Calu3 (cell line): Measurements from ENCODE around the gene SUPT6H. TPM values are rescaled to one million over a fixed set of nuclear protein-coding genes. Genes with fewer than 3 reads are reported as not detected.

Source experiments
- BruUV-seq: library from RNA; stranded (reverse); fragments of 400-500 nt; replicated peaks from 2 replicates; lab custom pipeline; 2021; lab: Mats Ljungman, UMichigan
- CTCF ChIA-PET: fragments of 300-600 bp; sonication (Branson Sonifier 250); formaldehyde crosslinking; loops from one replicate; lab custom pipeline; 2022; ENCODE audit warnings: antibody characterized with exemption; lab: Charles Lee
- DNase-seq: peaks from one replicate; pipeline ENCODE4 v3.0.0; 2022
- H3K27ac Mint-ChIP-seq: one replicate; pipeline ENCODE4 v1.8.0; 2022; ENCODE audit warnings: mixed read lengths; ENCODE audit not compliant: unreplicated experiment
- H3K27me3 Mint-ChIP-seq: one replicate; pipeline ENCODE4 v1.8.0; 2022; ENCODE audit warnings: mixed read lengths; ENCODE audit not compliant: unreplicated experiment
- H3K36me3 Mint-ChIP-seq: one replicate; pipeline ENCODE4 v1.8.0; 2022; ENCODE audit warnings: mild to moderate bottlenecking, moderate library complexity, mixed read lengths; ENCODE audit not compliant: insufficient read depth, unreplicated experiment
- H3K4me1 Mint-ChIP-seq: one replicate; pipeline ENCODE4 v1.8.0; 2022; ENCODE audit warnings: mild to moderate bottlenecking, low read depth, mixed read lengths; ENCODE audit not compliant: unreplicated experiment
- H3K4me3 Mint-ChIP-seq: one replicate; pipeline ENCODE4 v1.8.0; 2022; ENCODE audit warnings: mild to moderate bottlenecking, low read depth, moderate library complexity, mixed read lengths; ENCODE audit not compliant: unreplicated experiment
- H3K9me3 Mint-ChIP-seq: one replicate; pipeline ENCODE4 v1.8.0; 2022; ENCODE audit warnings: low read depth, mixed read lengths; ENCODE audit not compliant: unreplicated experiment
- CTCF ChIP-seq: fragments of 200-600 bp; IDR thresholded peaks from one replicate; pipeline ENCODE4 v1.8.0; 2022; ENCODE audit warnings: antibody characterized with exemption; ENCODE audit not compliant: unreplicated experiment
- intact Hi-C: fragments of 100-400 bp; cut with micrococcal nuclease; formaldehyde crosslinking; loops from one replicate; pipeline ENCODE4 v1.10.0; 2022; ENCODE audit not compliant: unreplicated experiment
- total RNA-seq: library from RNA; stranded (reverse); gene quantifications from 2 replicates; pipeline ENCODE4 v1.2.3, GENCODE V29; 2022

Gene SUPT6H
- total RNA-seq, 1 experiment from 2014 or later = 107 TPM

- no peaks in the 10 kb centered on the region for H3K9me3 Mint-ChIP-seq
- BruUV-seq = no TSS peak
- no peak for TF ChIP-seq CTCF
- H3K4me1 Mint-ChIP-seq = no peaks in the 10 kb centered on the region
- no peaks in the 10 kb centered on the region for H3K27me3 Mint-ChIP-seq
- CTCF ChIA-PET = no interaction called here
- peaks cover 83% of the 10 kb centered on the region for H3K36me3 Mint-ChIP-seq
- no peak overlapping the region for H3K4me3 Mint-ChIP-seq
- DNase-seq = no peak
- H3K27ac Mint-ChIP-seq = no peak overlapping the region
- intact Hi-C loops = no loop called here
These were observed 23.0 kb downstream of the SUPT6H start for GRCh38 chr17:28684963-28685362.

- no peak for DNase-seq
- CTCF ChIA-PET = no interaction called here
- Mint-ChIP-seq H3K4me1 (no peaks in the 10 kb centered on the region), H3K27me3 (no peaks in the 10 kb centered on the region), H3K9me3 (no peaks in the 10 kb centered on the region), H3K27ac (no peak overlapping the region), H3K36me3 (peaks cover 86% of the 10 kb centered on the region), H3K4me3 (no peak overlapping the region)
- intact Hi-C loops = no loop called here
- TF ChIP-seq CTCF = no peak
- BruUV-seq = no TSS peak
These were observed 23.4 kb downstream of the SUPT6H start for GRCh38 chr17:28685366-28685765.

- Mint-ChIP-seq H3K36me3 (peaks cover 87% of the 10 kb centered on the region), H3K27me3 (no peaks in the 10 kb centered on the region), H3K4me3 (no peak overlapping the region), H3K4me1 (no peaks in the 10 kb centered on the region), H3K27ac (no peak overlapping the region), H3K9me3 (no peaks in the 10 kb centered on the region)
- intact Hi-C loops = no loop called here
- no peak for TF ChIP-seq CTCF
- CTCF ChIA-PET = no interaction called here
- DNase-seq = no peak
- BruUV-seq = no TSS peak
These were observed 24.3 kb downstream of the SUPT6H start for GRCh38 chr17:28686296-28686695.

- Mint-ChIP-seq H3K27me3 (no peaks in the 10 kb centered on the region), H3K27ac (no peak overlapping the region), H3K4me1 (no peaks in the 10 kb centered on the region), H3K4me3 (no peak overlapping the region), H3K36me3 (peaks cover 92% of the 10 kb centered on the region), H3K9me3 (no peaks in the 10 kb centered on the region)
- CTCF ChIA-PET = no interaction called here
- DNase-seq = no peak
- intact Hi-C loops = no loop called here
- BruUV-seq = no TSS peak
- no peak for TF ChIP-seq CTCF
These were observed 26.5 kb downstream of the SUPT6H start for GRCh38 chr17:28688481-28688880.
